AG04450 (cell line): Measurements from ENCODE around the gene TMEM121. TPM values are rescaled to one million over a fixed set of nuclear protein-coding genes. Genes with fewer than 3 reads are reported as not detected.
"Not testable (repeated sequence)": the region's sequence is repeated elsewhere in the genome, so short reads cannot be mapped to it uniquely, and the experiment has no call there.

Experiments
- CTCF ChIA-PET: fragments of 300-600, 350-600 bp; formaldehyde crosslinking; extraction: SDS; loops from one replicate; lab custom pipeline; 2022; ENCODE audit warnings: antibody characterized with exemption, inconsistent platforms; lab: Charles Lee
- POLR2A ChIA-PET: fragments of 350-600 bp; formaldehyde crosslinking; extraction: SDS; loops from one replicate; lab custom pipeline; 2021; ENCODE audit warnings: antibody characterized with exemption, inconsistent platforms; lab: Yijun Ruan, JAX
- DNase-seq: peaks from one replicate; pipeline ENCODE4 v3.0.0-alpha.2; 2011; ENCODE audit warnings: low read depth, low spot score
- H3K27ac ChIP-seq: one replicate; pipeline ENCODE4 v1.5.1; 2012; ENCODE audit warnings: low read depth, low read length, control low read depth
- H3K27me3 ChIP-seq: one replicate; pipeline ENCODE4 v1.6.0; 2012; ENCODE audit warnings: low read length; ENCODE audit not compliant: control insufficient read depth, insufficient read depth
- H3K4me3 ChIP-seq: 2 replicates; pipeline ENCODE4 v1.5.1; 2011; ENCODE audit warnings: mild to moderate bottlenecking, low read depth, low read length, control low read depth
- H3K9me3 ChIP-seq: 2 replicates; pipeline ENCODE4 v1.5.1; 2012; ENCODE audit warnings: low read length; ENCODE audit not compliant: control insufficient read depth, insufficient read depth
- polyA plus RNA-seq: library from polyadenylated mRNA; depleted of rRNA; stranded (reverse); fragments of >200 nt; gene quantifications from 2 replicates; pipeline ENCODE4 v1.2.3, GENCODE V29; 2011
- TF ChIP-seq, protein P1 (sequence below): IDR thresholded peaks from 2 replicates; pipeline ENCODE4 v1.5.1; 2011; ENCODE audit warnings: low read depth, low read length, control low read depth, inconsistent platforms

Gene TMEM121
- polyA plus RNA-seq, 1 experiment, result 1.5 TPM

DNA sequence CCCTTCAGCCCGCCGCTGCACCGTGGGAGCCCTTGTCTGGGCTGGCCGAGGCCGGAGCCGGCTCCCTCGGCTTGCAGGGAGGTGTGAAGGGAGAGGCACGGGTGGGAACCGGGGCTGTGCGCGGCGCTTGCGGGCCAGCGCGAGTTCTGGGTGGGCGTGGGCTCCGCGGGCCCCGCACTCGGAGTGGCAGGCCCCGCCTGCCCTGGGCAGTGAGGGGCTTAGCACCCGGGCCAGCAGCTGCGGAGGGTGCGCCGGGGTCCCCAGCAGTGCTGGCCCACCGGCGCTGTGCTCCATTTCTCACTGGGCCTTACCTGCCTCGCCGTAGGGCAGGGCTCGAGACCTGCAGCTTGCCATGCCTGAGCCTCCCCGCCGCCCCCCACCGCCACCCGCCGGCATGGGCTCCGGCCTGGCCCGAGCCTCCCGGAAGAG, 21.4 kb downstream of the TMEM121 start:
- CTCF ChIA-PET, result interaction anchor here (0.6 to 1.1 kb wide), 2 partner anchors 10 to 11 kb away, joined by 3 to 7 read pairs; no protein-coding TSS in a partner anchor
- TF ChIP-seq, protein P1, sequence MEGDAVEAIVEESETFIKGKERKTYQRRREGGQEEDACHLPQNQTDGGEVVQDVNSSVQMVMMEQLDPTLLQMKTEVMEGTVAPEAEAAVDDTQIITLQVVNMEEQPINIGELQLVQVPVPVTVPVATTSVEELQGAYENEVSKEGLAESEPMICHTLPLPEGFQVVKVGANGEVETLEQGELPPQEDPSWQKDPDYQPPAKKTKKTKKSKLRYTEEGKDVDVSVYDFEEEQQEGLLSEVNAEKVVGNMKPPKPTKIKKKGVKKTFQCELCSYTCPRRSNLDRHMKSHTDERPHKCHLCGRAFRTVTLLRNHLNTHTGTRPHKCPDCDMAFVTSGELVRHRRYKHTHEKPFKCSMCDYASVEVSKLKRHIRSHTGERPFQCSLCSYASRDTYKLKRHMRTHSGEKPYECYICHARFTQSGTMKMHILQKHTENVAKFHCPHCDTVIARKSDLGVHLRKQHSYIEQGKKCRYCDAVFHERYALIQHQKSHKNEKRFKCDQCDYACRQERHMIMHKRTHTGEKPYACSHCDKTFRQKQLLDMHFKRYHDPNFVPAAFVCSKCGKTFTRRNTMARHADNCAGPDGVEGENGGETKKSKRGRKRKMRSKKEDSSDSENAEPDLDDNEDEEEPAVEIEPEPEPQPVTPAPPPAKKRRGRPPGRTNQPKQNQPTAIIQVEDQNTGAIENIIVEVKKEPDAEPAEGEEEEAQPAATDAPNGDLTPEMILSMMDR, result no peak
- DNase-seq, result no peak
- Histone ChIP-seq H3K27me3 (no peaks in the 10 kb centered on the region), H3K27ac (no peak overlapping the region), H3K4me3 (no peak overlapping the region), H3K9me3 (peaks cover 14% of the 10 kb centered on the region)
- POLR2A ChIA-PET, result no interaction called here

DNA sequence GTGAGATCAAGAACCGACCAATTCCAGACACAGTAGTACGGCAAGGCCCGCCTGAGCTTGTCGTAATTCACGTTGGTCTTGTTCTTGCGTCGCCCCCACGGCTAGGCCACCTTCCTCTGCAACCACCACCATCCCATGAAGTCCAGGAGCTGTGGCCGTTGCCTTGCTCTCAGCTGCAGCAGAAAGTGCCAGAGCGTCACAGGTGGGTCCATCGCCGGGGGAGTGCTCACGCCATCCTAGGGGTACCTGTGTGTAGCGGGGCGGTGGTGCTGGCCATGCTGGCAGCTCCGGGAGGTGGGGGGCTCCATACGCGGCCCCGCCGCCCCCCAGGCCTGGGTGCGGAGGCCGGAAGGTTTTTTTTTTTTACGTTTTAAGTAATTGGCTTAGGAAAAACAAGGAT, 23.1 kb downstream of the TMEM121 start:
- H3K9me3 ChIP-seq, result peaks cover 11% of the 10 kb centered on the region; the same call in 1 of the 2 replicates
- POLR2A ChIA-PET, result no interaction called here
- CTCF ChIA-PET, result interaction anchor here (0.7 to 1.9 kb wide), 2 partner anchors 16 to 21 kb away, joined by 4 to 5 read pairs; no protein-coding TSS in a partner anchor
- DNase-seq, result no peak
- TF ChIP-seq, protein P1, result no peak
- no peaks in the 10 kb centered on the region for H3K27me3 ChIP-seq
- no peak overlapping the region for H3K27ac ChIP-seq
- H3K4me3 ChIP-seq, result no peak overlapping the region

DNA sequence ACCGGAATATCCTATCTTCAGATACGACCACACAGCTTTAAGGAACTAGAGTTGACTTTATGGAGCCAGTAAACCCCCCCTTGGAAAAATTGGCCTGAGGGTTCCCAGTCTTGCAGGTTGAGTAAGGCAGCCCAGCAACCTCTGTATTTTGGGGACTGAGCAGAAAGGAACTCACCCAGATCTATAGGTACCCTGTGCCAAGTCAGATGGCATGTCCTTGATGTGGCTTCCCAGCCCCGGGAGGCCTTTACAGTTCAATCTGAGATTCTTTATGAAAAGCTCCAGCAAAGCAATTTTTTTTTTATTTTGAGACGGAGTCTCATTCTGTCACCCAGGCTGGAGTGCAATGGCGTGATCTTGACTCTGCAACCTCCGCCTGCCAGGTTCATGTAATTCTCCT, 27.6 kb downstream of the TMEM121 start:
- no peak overlapping the region for H3K4me3 ChIP-seq
- H3K27me3 ChIP-seq, result no peaks in the 10 kb centered on the region
- ChIA-PET POLR2A (no interaction called here), CTCF (interaction anchor here (0.6 kb wide), 1 partner anchor 30 kb away, joined by 8 read pairs; no protein-coding TSS in a partner anchor)
- no peaks in the 10 kb centered on the region; the same call in 1 of the 2 replicates for H3K9me3 ChIP-seq
- no peak for DNase-seq
- TF ChIP-seq, protein P1, result no peak
- no peak overlapping the region for H3K27ac ChIP-seq

DNA sequence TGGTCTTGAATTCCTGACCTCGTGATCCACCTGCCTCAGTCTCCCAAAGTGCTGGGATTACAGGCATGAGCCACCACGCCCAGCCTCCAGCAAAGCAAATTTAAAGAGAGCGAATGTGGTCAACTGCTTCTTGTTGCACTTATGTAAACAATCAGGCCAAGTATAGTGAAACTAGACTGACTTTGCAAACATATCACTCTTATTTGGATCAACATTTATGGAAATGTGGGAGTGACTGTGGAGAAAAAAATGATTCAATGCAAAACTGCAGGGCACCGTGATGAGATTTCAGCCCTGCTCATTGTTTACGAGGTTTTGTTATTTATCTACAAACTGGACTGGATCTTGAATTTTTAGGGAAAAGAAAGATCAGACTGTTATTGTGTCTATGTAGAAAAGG, 28.1 kb downstream of the TMEM121 start:
- Histone ChIP-seq H3K4me3 (no peak overlapping the region), H3K9me3 (no peaks in the 10 kb centered on the region; the same call in 1 of the 2 replicates), H3K27me3 (no peaks in the 10 kb centered on the region), H3K27ac (no peak overlapping the region)
- CTCF ChIA-PET, result no interaction called here
- TF ChIP-seq, protein P1, result no peak
- POLR2A ChIA-PET, result no interaction called here
- no peak for DNase-seq

DNA sequence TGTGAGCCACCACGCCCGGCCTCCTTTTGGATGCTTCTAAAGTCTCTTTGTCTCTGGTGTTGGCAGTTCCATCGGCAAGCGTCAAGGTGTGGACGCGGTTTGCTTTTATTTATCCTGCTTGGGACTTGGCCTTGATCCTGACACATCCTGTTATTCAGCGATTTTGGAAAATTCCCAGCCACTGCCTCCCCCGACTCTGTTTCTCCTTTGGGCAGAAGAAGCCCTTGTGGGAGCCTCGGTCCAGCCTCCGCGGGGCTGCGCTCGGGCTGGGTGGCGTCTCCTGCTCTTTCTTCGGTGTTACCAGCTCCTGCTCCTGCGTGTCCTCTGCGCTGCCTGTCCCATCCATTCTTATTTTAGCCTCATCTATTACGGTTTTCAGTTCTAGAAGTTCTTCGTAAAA, 31.3 kb downstream of the TMEM121 start:
- H3K9me3 ChIP-seq, H3K4me3 ChIP-seq, CTCF ChIA-PET, H3K27ac ChIP-seq, POLR2A ChIA-PET, DNase-seq, H3K27me3 ChIP-seq: not testable (repeated sequence)

DNA sequence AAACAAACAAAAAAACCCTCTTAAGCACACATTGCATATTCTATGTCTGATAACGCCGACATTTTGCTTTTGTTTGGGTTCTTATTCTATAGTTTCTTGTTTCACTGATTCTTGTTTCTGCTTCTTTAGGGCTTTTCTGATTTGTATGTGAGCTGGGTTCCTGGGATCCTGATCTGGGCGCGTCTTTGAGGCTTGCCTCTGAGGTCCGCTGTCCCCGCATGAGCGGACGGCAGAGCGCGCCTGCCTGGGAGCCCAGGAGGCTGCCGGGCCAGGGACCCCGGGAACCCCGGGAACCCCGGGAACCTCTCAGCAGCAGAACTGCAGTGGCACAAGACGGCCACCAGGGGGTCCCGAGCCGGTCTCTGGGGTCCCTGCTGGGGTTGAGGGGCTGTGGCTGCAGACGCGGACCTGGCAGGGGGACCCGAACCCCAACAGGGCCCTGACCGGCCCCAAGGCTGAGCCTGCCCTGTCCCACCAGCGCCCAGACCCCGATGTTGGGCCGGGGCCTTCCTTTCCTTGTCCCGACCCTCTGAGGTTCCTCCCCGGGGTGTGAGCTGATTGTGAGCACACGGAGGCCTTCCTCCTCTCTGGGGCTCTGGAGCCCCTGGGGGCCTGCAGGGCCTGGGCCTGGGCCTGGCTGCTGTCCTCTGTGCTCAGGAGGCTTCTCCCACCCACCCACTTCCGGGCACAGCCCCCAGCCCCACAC, 32.2 kb downstream of the TMEM121 start:
- POLR2A ChIA-PET, H3K27me3 ChIP-seq, H3K4me3 ChIP-seq, H3K27ac ChIP-seq, DNase-seq, H3K9me3 ChIP-seq, CTCF ChIA-PET: not testable (repeated sequence)

DNA sequence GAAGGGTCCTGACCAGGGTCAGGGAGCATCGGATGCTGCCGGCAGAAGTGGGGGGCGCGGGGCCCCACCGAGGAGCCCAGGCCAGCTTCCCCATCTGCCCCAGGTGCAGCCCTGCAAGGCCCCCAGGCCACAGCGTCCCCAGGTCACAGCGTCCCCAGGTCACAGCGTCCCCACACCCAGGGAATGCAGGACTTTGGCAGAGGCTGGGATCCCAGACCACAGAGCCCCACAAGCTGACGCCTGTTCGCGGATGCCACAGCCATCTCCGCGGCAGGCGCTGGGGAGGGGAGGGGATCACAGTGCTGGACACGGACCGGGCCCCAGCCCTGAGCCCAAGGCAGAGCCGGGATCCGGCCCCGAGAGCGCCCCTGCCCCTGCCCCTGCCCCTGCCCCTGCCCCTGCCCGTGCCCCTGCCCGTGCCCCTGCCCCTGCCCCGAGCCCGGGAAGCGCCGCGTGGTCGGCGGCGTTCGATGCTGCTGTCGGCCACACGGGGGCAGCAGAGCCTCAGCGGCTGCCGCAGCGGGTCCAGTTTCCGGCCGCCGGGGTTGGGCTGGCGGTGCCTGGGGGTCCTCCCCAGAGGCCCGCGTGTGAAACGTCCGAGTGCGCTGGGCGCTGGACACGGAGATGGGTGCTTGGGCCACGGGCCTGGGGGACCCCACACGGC, 33.1 kb downstream of the TMEM121 start:
- CTCF ChIA-PET, POLR2A ChIA-PET, H3K4me3 ChIP-seq, H3K27me3 ChIP-seq, DNase-seq, H3K27ac ChIP-seq: not testable (repeated sequence)
- peaks cover 12% of the 10 kb centered on the region for H3K9me3 ChIP-seq

DNA sequence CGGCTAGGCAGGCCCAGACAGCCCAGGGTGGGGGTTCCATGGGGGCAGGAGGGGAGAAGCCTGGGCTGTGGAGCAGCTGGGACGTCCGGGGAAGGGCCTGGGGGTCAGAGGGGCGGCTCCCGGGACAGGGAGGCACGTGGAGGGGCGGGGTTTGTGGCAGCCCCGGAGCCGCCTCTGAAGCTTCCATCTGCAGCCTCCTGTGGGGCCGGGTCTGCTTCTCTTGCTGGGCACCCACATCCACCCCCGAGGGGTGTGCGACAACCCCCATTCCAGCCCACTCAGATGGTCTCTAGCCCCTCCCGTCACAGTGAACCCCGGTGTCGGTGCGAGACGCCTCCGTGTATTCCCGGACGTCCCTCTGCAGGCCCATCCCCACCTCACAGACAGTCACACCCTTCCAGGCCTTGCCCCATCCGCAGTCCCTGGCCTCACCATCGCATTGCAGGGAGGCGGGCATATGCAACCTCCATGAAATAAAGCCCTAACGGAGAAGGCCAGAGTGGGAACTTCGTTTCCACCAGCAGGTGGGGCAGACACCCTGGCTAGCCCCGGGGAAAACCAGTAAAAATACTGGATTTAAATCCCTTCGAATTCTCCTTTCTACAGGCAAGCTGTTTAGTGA, 33.8 kb downstream of the TMEM121 start:
- H3K9me3 ChIP-seq, result peaks cover 14% of the 10 kb centered on the region
- DNase-seq, H3K27me3 ChIP-seq, H3K4me3 ChIP-seq, POLR2A ChIA-PET, H3K27ac ChIP-seq, CTCF ChIA-PET: not testable (repeated sequence)
